ENCODE measurements around the gene REG1B. TPM values are rescaled to one million over a fixed set of nuclear protein-coding genes. Genes with fewer than 3 reads are reported as not detected.

The REG1B gene
- not detected for total RNA-seq

GRCh38 chr2:79087785-79088364, at the start of gene REG1B:
TSS of gene REG1B (minus strand) at chr2:79087993. CDS start at chr2:79087612, 381 bp downstream.
- no peak for ATAC-seq
- no peak for DNase-seq
- Mint-ChIP-seq H3K27me3 (no peaks in the 10 kb centered on the region), H3K4me1 (no peaks in the 10 kb centered on the region), H3K4me3 (no peak within 1 kb of the TSS), H3K9me3 (ENCODE audit: low read depth) (no peaks in the 10 kb centered on the region), H3K36me3 (no peaks in the 10 kb centered on the region), H3K27ac (no peak within 1 kb of the TSS)
- CTCF ChIA-PET = no interaction called here

DNA sequence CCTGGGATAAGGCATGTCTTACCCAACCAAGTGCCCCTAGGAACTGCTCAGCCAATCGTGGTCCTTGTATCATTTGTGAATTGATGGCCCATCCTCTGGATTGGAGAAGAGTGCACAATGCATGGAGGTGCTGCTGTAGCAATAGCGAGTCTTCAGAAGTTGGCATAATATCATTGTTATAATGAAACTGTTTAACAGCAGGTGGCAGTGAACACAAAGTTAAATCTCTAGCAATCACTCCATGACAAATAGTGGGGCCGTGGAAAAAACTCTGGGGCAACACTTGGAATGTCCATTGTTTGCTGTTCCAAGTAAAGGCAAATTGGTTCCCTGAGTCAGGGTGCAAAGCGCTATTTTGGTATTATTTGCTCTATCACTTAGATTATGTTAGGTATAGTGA, 43.9 kb upstream of the REG1B start:
- Mint-ChIP-seq H3K4me3 (no peak overlapping the region), H3K9me3 (ENCODE audit: low read depth) (peaks cover 10% of the 10 kb centered on the region), H3K4me1 (no peaks in the 10 kb centered on the region), H3K27me3 (no peaks in the 10 kb centered on the region), H3K27ac (no peak overlapping the region), H3K36me3 (no peaks in the 10 kb centered on the region)
- ATAC-seq (no peak), DNase-seq (no peak)
- CTCF ChIA-PET = no interaction called here

DNA sequence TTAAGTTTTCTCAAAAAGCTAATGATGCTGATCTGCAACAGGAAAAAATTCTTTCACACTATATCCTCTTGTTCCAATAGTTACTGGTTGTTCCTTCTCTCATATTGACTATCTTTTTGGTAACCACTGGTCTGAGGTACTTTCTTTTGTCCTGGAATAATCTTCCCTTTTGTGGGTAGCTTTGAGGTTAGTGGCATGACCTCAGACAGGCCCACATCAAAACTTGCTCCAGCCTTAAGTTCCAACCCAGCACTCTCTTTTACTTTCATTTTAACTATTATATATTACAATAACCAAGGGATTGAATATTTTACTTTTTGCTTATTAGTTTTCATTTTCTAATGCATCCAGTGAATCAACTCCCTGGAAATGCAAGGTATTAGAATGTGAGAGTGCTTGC, 42.0 kb upstream of the REG1B start:
- H3K27ac Mint-ChIP-seq = no peak overlapping the region
- CTCF ChIA-PET = no interaction called here
- H3K9me3 Mint-ChIP-seq (ENCODE audit: low read depth) = peaks cover 10% of the 10 kb centered on the region
- H3K27me3 Mint-ChIP-seq = no peaks in the 10 kb centered on the region
- no peak for DNase-seq
- no peaks in the 10 kb centered on the region for H3K4me1 Mint-ChIP-seq
- no peaks in the 10 kb centered on the region for H3K36me3 Mint-ChIP-seq
- no peak overlapping the region for H3K4me3 Mint-ChIP-seq
- no peak for ATAC-seq

- Mint-ChIP-seq H3K4me3 (no peak overlapping the region), H3K27ac (no peak overlapping the region), H3K4me1 (no peaks in the 10 kb centered on the region), H3K27me3 (no peaks in the 10 kb centered on the region), H3K36me3 (no peaks in the 10 kb centered on the region), H3K9me3 (ENCODE audit: low read depth) (peaks cover 10% of the 10 kb centered on the region)
- CTCF ChIA-PET = no interaction called here
- DNase-seq = no peak
- no peak for ATAC-seq
These were observed 41.5 kb upstream of the REG1B start for GRCh38 chr2:79129260-79129659.

- Mint-ChIP-seq H3K9me3 (ENCODE audit: low read depth) (peaks cover 6% of the 10 kb centered on the region), H3K36me3 (no peaks in the 10 kb centered on the region), H3K27me3 (no peaks in the 10 kb centered on the region), H3K27ac (no peak overlapping the region), H3K4me3 (no peak overlapping the region), H3K4me1 (no peaks in the 10 kb centered on the region)
- ATAC-seq = no peak
- CTCF ChIA-PET = no interaction called here
- DNase-seq = no peak
These were observed 40.6 kb upstream of the REG1B start for GRCh38 chr2:79128406-79128805.

DNA sequence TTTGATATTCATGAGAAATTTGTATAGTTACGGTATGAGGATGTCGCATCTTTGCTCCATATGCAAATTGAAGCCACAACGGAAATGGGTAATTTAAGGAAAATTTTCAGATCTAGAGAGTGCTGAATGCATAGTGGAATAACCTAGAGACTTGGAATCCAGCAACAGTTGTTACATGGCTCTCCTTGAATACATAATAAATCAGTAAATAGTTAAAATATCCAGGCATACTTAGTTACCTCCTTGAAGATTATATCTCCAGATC, 37.9 kb upstream of the REG1B start:
- CTCF ChIA-PET = no interaction called here
- no peaks in the 10 kb centered on the region for H3K4me1 Mint-ChIP-seq
- no peaks in the 10 kb centered on the region for H3K36me3 Mint-ChIP-seq
- H3K27me3 Mint-ChIP-seq = no peaks in the 10 kb centered on the region
- no peak for DNase-seq
- no peak for ATAC-seq
- H3K4me3 Mint-ChIP-seq = no peak overlapping the region
- peaks cover 6% of the 10 kb centered on the region for H3K9me3 Mint-ChIP-seq (ENCODE audit: low read depth)
- no peak overlapping the region for H3K27ac Mint-ChIP-seq

DNA sequence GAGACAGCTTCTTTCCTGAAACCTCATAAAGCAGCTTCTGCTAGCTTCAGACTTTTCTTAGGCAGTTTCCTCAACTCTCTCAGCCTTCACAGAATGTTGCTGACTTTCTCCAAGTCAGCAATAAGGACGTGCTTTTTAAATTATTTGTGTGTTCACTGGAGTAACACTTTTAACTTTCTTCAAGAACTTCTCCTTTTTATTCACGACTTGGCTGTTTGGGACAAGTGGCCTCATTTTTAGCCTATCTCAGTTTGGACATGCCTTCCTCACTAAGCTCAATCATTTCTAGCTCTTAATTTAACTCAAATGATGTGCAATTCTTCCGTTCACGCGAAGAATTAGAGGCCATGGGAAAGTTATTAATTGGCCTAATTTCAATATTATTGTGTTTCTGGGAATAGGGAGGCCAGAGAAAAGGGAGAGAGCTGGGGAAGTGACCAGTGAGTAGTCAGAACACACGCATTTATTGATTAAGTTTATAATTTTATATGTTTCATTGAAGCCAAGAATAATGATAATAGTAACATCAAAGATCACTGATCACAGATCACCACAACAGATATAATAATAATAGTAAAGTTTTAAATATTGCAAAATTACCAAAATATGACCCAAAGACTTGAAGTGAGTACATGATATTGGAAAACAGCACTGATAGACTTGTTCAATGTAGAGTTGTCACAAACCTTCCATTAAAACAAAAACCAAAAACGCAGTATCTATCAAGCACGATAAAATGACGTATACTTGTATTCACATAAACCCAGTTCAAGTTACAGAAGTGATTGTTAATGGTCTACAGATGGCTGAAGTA, 37.3 kb upstream of the REG1B start:
- Mint-ChIP-seq H3K4me3 (no peak overlapping the region), H3K27ac (no peak overlapping the region), H3K27me3 (no peaks in the 10 kb centered on the region), H3K9me3 (ENCODE audit: low read depth) (peaks cover 6% of the 10 kb centered on the region), H3K36me3 (no peaks in the 10 kb centered on the region), H3K4me1 (no peaks in the 10 kb centered on the region)
- ATAC-seq = no peak
- CTCF ChIA-PET = no interaction called here
- DNase-seq = no peak

DNA sequence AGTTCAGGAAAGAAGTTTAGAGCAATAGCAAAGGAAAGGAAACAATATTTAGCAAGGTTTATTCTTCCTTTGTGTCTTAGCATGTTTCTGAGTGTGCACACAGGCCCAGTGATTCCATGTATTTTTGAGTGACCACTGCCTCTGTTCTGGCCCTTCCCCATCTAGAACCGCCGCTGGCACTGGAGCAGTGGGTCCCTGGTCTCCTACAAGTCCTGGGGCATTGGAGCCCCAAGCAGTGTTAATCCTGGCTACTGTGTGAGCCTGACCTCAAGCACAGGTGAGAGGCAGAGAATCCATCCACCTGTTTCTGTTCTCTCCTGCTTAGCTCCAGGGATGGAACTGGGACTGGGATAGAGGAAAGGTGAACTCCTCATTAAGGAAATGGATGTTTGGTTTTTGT, 34.9 kb upstream of the REG1B start:
- peaks cover 3% of the 10 kb centered on the region for H3K9me3 Mint-ChIP-seq (ENCODE audit: low read depth)
- no peak for ATAC-seq
- no peak for DNase-seq

DNA sequence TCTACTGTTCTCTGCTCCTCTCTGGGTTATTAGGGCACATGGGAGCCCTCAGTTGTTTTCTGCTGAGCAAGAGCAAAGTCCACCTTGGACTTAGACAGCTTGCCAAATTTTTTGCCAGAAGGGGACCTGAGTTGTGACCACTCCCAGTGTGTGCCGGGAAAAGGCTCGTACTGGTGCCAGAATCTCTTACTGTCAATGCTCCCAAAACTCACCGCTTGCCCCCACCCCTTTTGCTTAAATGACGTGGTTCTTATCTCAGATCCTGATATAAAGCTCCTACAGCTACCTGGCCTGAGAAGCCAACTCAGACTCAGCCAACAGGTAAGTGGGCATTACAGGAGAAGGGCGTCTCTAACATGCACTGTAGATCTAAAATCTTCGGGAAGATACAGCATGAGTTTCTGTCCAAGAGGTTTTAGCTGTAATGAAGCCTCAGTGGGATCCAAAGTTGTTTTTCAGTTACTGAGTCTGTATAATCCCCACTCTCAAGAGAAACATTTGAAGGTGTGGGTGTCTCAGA, 32.5 kb upstream of the REG1B start, which contains the start of gene REG1A:
Gene REG1A, plus strand, starts transcription at position 295 of the 520 bp plus-strand sequence. CDS start 374 bp downstream, outside the sequence.
- Mint-ChIP-seq H3K27me3 (no peaks in the 10 kb centered on the region), H3K36me3 (no peaks in the 10 kb centered on the region), H3K4me3 (no peak within 1 kb of the TSS), H3K9me3 (ENCODE audit: low read depth) (no peaks in the 10 kb centered on the region), H3K27ac (no peak within 1 kb of the TSS), H3K4me1 (no peaks in the 10 kb centered on the region)
- CTCF ChIA-PET = no interaction called here
- ATAC-seq = no peak
- DNase-seq = no peak

More for the DNA sequence above, 34.9 kb upstream of the REG1B start:
- CTCF ChIA-PET = no interaction called here
- Mint-ChIP-seq H3K4me1 (no peaks in the 10 kb centered on the region), H3K27ac (no peak overlapping the region), H3K36me3 (no peaks in the 10 kb centered on the region), H3K27me3 (no peaks in the 10 kb centered on the region), H3K4me3 (no peak overlapping the region)

- DNase-seq (no peak), ATAC-seq (no peak)
- Mint-ChIP-seq H3K9me3 (ENCODE audit: low read depth) (no peaks in the 10 kb centered on the region), H3K4me3 (no peak overlapping the region), H3K27me3 (no peaks in the 10 kb centered on the region), H3K36me3 (no peaks in the 10 kb centered on the region), H3K4me1 (no peaks in the 10 kb centered on the region), H3K27ac (no peak overlapping the region)
- CTCF ChIA-PET = no interaction called here
These were observed 29.5 kb upstream of the REG1B start for GRCh38 chr2:79116997-79117928.

DNA sequence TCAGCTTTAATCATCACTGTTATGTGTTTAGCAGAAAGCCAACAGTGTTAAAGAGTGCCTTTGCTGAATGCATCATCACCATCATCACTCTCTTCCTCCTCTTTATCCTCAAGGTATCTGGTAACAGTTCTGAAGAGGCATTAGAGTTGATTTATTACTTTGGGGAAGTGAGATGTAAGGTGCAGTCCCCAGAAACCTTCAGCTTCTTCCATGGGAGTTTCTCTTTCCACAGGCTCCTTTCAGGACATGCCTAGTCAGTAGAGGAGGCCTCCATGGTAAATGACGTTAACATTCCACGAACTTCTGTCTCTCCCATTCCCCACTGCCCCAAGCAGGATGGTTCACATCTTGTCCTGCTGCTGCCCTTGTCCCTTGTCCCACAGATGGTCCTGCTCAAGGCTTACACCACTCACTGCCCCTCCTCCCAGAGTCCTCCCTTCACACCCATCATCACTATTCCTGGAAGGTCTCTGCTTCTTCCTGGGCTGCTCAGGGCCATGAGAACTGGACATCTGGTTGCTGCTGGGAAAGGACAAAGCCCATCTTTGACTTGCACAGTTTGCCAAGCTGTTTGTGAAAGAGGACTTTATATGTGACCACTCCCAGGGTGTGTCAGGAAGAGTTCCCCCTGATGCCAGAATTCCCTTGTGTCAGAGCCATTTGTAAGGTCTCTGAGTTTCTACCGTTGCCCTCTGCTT, 27.2 kb upstream of the REG1B start:
- no peak overlapping the region for H3K27ac Mint-ChIP-seq
- no peaks in the 10 kb centered on the region for H3K4me1 Mint-ChIP-seq
- no peaks in the 10 kb centered on the region for H3K27me3 Mint-ChIP-seq
- H3K36me3 Mint-ChIP-seq = no peaks in the 10 kb centered on the region
- ATAC-seq (no peak), DNase-seq (no peak)
- H3K9me3 Mint-ChIP-seq (ENCODE audit: low read depth) = peaks cover 3% of the 10 kb centered on the region
- H3K4me3 Mint-ChIP-seq = no peak overlapping the region
- CTCF ChIA-PET = no interaction called here

GRCh38 chr2:79112269-79112668, 24.5 kb upstream of the REG1B start:
- DNase-seq (no peak), ATAC-seq (no peak)
- Mint-ChIP-seq H3K36me3 (no peaks in the 10 kb centered on the region), H3K4me3 (no peak overlapping the region), H3K9me3 (ENCODE audit: low read depth) (peaks cover 3% of the 10 kb centered on the region), H3K4me1 (no peaks in the 10 kb centered on the region), H3K27ac (no peak overlapping the region), H3K27me3 (no peaks in the 10 kb centered on the region)
- CTCF ChIA-PET = no interaction called here

DNA sequence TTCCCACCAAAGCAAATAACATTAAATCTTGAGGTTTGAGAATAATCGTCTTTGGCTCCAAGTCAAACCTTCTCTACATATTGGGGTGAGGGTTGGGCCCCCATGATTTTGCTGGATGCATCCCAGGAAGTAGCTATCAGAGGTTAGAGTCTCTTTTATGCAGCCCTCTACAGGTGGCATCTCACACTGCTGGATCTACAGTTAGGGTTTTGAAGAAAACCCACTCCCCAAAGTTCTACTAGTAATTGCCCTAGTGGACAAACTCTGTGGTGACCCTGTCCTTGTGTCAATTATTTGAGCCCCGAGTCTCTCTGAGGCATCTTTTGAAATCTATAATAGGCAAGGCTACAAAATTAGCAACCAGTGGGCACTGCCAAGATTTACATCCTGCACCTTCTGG, 17.5 kb upstream of the REG1B start:
- CTCF ChIA-PET = no interaction called here
- H3K27me3 Mint-ChIP-seq = no peaks in the 10 kb centered on the region

More for the DNA sequence above, 17.5 kb upstream of the REG1B start:
- Mint-ChIP-seq H3K4me1 (no peaks in the 10 kb centered on the region), H3K4me3 (no peak overlapping the region), H3K9me3 (ENCODE audit: low read depth) (peaks cover 2% of the 10 kb centered on the region), H3K27ac (no peak overlapping the region), H3K36me3 (no peaks in the 10 kb centered on the region)
- ATAC-seq = no peak
- DNase-seq = no peak

Measured in activated CD8-positive, alpha-beta memory T cell treated with anti-CD3 and anti-CD28 coated beads, Interleukin-2, amount 10 ng/mL, durations not matched to agents 7 days and 5 days (primary cell).